NOMO-1 treated with DMSO at 0.1 percent for 48 hours (cell line): ENCODE data around the gene RNF41.

Source experiments
- DNase-seq: peaks from one replicate; lab custom pipeline; 2025; ENCODE audit not compliant: unreplicated experiment; lab: John Stamatoyannopoulos, UW

The RNF41 gene

DNA sequence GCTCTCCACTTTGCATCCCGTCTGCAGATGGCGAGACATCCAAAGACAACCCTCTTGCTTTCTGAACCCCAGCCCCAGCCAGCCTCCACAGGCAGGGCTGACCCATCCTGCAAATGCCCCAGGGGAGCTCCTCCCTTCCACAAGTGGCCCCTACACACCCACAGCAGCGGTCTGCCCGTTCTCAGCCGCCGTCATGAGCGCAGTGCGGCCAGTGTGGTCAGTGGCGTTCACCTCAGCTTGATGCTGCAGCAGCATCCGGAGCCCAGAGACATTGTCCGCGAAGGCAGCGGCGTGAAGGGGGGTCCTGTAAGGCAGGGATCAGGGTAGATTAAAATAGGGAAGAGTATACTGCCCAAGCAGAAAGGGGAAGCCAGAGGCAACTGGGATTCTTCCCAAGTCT is 22.8 kb upstream of the RNF41 start:
- no peak for DNase-seq

DNA sequence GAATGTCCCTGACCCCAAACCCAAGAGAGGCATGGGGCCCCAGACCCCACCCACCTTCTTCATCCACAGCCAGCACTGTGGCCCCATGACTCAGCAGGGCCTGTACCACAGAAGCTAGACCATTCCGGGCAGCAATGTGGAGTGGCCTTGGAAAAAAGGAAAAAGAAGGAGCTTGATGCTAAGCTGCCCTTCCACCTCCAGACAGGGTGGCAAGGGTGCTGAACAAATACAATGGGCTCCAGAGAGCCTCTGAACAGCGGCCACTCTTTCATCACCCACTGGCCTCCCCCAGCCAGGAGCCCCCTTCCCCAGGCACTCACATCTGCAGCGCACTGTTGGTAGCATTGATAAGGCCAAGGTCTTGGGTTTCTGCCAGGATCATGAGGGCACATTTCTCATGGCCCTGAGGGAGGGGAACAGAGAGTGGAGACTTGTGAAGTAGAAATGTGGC is 22.0 kb upstream of the RNF41 start:
- DNase-seq = no peak

DNA sequence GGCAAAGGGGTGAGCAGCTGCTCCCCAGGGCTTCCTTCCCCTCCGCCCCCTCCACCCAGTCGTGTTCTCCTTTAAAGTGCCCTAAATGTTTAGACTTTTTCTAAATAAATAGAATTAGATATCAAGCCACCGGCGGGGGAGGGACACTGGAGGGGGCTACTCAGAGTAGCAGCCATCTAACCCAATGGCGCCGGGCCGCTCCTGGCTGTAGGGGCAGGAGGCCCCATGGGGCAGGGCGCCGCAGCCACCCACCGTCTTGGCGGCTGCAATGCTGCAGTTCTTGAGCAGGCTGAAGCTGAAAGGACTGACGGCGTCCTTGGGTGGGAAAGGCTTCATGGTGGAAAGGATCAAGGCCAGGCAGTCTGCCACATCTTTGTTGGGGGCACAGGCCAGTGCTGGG is 21.3 kb upstream of the RNF41 start:
- DNase-seq = no peak

DNA sequence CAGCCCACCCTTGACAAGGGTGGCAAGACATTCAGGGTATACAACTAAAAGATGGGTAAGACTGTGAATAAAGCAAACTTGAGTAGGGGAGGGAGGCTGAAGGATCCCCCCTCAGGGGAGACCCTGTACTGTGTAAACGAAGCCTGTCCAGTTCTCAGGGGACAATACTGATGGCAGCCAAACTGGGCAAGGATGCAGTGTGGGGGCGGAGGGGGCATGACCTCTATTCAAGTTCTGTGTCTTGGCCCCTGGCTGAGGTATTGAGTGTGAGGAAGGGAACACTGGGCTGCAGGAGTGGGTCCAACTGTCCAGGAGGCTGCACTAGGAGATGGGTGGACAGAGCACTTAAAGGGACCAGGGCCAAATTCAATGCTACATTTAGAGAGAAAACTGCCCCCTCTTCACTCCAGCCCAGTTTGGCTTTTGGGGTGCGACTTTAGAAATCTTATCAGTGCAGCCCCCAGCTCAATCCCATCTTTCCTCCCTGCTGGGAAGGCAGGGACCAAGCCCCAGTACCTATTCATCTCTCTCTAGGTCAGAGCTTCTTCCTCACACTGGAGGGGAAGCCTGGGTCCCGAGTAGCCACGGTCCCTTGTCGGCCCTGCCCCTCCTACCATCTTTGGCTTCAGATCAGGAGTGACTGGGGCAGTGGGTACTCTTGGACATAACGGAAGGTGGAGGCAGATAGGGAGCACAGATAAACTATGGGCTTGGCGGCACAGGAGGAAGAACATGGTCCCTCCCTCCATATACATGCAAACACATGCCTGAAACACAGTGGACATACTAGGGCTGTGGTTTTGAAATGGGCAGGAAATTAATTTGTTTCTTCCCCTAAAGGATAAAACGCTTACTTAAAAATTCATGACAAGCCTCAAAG is 19.9 kb upstream of the RNF41 start:
- no peak for DNase-seq

DNA sequence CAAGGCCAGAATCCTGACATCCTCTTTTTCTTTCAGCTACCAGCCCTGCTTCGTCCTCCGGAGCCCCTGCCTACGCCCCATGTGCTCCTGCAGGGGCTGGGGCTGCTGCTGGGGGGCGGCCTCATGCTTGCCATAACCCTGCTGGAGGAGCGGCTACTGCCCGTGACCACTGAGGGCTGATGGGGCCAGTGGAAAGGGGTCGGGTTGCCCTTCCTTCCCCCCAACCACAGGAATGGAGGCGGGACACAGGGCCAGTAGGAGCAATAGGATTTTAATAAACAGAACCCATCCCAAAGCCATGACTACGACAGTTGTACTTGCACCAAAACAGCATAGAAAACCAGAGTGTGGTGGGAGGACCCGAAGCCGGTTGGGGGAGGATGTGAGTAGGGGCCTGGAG is 15.8 kb upstream of the RNF41 start:
- no peak for DNase-seq

DNA sequence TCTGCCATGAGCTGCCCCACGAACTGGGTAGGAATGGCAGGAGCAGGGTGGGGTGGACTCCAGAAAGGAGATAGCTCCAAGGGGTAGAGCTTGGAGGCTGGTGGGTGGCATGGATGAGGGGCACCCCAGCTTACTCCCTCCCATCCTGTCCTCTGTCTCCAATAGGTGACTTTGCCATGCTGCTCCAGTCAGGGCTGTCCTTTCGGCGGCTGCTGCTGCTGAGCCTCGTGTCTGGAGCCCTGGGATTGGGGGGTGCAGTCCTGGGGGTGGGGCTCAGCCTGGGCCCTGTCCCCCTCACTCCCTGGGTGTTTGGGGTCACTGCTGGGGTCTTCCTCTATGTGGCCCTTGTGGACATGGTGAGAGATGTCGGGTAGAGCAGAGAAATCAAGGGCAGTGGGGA is 15.3 kb upstream of the RNF41 start:
- DNase-seq = no peak

DNA sequence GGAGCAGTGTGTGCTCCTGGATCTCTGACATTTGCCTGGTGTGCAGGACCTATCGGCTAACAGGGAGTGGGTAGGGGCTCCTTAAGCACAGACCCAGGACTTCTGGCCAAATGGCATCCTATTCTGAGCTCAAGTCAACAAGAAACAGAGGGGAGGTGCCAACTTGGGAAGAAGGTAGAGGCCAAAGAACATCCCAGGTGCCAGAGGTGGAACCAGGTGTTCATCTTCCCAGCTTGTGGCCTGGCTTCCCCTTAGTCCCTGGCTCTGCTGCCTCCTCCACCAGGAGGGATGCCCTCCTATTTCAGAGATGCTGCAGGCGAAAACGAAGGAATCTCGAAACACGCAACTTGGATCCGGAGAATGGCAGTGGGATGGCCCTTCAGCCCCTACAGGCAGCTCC is 14.4 kb upstream of the RNF41 start:
- no peak for DNase-seq

DNA sequence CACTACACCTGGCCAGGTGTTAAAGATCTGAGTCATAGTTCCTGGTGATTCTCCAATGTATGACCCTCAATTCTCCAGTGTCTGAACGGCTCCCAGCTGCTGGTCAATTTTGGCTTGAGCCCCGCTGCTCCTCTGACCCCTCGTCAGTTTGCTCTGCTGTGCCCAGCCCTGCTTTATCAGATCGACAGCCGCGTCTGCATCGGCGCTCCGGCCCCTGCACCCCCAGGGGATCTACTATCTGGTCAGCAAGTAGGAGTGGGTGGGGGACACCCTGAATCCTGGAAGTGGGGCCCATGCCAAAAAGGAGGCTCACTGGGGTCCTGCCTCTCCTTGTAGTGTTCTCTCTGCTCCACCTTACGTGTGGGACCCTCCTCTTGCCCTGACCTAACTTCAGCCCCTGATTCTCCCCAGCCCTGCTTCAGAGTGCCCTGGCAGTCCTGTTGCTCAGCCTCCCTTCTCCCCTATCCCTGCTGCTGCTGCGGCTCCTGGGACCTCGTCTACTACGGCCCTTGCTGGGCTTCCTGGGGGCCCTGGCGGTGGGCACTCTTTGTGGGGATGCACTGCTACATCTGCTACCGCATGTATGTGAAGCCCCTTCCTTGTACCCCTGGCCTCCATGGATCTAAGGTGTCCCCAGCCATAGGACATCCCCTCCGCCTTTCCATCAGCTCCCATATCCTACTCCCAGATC is 13.2 kb upstream of the RNF41 start:
- DNase-seq = no peak

DNA sequence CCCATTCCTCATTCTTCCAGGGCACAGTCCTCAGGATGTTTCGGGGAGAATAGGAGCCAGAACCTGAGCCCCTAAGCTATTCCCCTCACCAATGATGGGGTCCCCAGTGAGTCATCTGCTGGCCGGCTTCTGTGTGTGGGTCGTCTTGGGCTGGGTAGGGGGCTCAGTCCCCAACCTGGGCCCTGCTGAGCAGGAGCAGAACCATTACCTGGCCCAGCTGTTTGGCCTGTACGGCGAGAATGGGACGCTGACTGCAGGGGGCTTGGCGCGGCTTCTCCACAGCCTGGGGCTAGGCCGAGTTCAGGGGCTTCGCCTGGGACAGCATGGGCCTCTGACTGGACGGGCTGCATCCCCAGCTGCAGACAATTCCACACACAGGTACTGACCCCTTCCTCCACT is 9.5 kb upstream of the RNF41 start:
- no peak for DNase-seq

DNA sequence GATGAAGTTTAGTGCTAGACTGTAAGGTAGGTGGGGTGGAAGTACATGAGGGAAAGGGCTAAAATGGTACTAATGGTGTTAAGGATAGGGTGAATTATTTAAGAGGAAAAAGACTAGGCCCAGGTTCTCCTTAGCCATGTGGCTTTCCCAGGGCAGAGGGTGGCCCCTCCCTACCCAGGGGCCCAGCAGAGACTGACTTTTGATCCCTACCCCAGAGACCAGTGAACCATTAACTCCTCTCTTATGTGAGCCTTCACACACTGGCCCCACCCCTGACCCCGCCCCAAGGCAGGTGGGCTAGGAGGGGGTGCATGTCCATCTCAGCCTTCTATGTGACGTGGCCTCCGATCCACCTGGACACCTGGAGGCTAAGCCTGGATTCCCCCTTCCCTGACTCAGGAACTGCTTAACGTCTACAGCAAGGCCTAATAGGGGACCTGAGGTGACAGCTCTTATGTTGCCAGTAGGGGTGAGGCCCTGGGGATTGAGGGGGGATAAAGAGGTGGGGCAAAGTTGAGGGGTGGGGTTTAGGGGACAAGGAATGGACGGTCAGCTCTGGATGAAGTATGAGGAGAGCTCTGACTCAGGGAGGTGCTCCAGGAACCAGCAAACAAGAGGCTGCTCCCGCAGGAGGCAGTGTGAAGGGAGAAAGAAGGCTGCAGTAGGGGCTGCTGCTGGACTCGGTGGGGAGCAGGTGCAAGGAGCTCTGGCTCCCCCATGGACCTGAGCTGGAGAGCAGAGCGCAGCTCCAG is 8.9 kb upstream of the RNF41 start:
- DNase-seq = no peak

DNA sequence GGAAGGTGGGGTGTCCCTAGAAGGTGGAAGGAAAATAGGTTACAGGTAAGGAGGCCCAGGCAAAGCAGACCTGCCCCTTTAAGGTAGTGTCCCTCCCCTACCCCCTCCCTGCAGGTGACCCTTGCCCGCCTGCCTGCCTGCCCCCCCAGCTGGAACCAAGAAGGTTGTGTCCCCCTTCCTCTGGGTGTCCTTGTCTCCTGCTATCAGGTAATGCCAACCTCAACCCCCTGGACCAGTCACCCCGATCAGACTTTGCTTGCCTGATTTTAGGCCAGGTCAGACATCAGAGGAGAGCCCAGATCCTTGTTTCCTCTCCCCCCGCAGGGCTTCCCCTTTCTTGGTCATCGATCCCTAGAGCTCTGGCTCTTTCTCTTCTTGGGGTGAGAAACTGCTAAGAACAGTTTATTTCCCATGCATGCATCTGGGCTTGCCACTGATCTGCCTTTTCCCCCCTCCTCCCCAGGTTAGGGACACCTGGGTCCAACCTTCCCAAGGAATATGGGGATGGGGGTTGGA is 8.3 kb upstream of the RNF41 start, which contains the start of gene SLC39A5:
TSS of gene SLC39A5 (plus strand) at position 136 of the 516 bp plus-strand sequence. CDS start 1,224 bp downstream, outside the sequence.
- DNase-seq = no peak

DNA sequence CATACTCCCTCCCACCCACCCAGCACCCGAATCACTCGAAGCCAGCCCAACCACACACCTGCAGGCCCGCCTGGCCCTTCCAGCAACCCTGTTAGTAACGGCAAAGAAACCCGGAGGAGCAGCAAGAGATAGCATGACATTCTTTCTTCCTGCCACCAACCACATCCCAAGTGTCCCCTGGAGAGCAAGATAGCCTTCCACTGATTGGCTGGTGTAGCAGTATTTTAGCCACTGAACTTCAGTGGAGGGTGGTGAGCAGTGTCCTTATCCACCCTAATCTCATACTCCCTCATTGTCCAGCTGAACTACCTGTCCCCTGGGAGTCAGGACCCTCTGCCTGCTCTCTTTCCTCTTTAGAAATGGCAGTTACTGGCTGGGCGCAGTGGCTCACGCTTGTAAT is 7.4 kb upstream of the RNF41 start:
- DNase-seq = no peak

DNA sequence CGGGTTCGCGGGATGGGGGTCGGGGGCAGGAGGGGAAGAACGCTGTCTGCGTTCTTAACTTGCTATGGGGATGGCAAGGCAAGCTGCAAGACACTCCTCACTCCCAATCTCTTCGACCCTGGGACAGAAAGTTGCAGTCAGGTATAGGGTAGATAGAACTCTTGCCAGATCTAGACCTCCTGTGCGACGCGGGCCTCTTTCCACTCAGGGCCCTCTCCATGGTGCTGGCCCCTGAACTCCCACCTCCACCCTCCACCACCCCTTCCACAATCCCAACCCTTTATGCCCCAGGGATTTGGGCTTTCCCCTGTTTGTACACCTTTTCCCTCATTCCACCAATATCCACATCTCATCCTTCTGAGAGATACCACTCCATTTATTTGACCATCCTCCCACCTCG is 3.2 kb upstream of the RNF41 start:
- DNase-seq = no peak

DNA sequence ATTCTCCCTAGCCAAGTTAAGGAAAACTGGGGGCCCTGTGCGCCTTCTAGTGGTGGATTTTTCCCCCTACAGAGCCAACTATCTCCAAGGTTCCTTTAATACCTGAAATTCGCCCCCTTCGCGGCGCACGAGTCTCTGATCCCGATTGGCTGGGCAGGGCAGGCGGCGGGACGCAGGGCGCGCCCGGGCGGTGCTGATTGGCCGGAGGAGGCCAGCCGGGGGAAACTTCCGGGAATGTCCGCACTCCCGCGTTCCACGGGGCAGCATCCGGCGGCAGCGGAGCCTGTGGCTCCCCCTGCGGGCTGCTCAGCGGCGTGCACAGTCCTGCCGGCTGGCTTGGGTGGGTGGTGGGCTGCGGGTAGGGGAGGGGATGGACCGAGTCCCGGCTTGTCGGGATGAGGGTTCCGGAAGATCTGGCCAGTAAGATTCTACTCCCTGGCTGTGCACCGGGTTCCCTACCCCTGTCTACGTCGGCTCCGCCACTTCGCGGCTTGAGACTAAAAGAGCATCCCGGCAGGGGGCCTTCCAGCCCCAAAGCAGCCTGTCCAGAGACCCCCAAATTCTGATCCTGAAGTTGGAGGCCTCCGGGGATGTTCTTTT is 2.5 kb upstream of the RNF41 start, which contains the start of gene NABP2:
TSS of gene NABP2 (plus strand) at position 241 of the 600 bp plus-strand sequence. CDS start 515 bp downstream, outside the sequence.
- peak; percentile 95 for DNase-seq

DNA sequence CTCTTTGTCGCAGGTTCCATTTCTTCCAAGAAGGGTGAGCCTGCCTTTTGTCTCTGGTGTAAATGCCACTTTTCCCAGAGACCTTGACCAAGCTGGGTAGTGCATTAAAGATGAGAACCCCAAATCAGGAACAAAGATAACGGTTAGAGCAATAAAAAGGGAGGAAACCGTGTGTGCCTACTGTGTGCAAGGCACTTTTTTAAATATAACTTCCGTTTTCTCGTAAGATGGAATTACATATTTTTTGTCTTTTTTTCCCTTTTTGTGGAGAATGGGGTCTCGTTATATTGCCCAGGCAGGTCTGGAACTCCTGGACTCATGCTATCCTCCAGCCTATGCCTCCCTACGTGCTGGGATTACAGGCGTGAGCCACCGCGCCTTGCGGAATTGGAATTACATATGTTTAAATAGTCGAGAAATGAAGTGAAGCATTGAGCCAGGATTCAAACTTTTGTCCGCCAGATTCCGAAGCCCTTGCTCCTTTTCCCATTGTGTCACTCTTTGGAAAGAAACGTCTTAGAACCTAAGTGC is 1.9 kb upstream of the RNF41 start:
- no peak for DNase-seq

DNA sequence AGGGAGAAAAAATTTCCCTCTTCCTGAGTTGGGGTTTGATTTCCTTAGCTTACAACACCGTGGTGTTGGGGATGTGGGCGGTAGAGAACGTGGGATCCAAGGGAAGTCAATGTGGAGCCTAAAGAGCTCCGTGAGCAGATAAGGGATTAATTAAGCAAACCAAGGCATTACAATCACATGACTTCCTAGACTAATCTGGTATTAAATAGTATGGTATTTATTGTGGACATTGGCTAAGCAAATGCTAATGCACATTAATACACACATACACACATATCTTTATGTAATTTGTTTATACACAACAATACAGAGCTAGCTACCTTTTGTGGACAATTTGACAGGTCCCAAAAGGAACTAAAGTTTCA is 791 bp upstream of the RNF41 start:
- DNase-seq = no peak

DNA sequence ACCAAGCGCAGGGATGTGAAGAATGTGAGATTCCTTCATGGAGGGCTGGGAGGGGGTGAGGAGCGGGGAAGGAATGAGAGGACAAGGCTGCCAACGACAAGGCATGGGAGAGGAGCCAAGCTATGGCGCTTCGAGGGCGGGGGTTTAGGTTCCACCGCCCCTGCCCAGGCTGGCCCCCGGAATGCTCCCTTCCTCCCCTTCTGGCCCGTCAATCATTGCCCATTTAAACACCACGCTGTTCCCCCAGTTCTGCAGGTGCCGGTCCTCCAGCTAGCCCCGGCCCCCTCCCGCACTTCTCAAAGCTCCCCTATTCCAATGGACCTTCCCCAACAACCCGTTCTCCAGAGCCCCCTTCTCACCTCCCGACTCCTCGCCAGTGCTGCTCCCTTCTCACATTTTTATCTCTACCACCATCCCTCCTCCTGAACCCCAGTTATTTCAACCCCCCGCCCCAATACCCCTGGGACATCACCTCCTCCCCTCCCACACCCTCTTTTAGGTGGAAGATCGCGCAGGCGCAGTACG is 428 bp downstream of the RNF41 start:
- no peak for DNase-seq

DNA sequence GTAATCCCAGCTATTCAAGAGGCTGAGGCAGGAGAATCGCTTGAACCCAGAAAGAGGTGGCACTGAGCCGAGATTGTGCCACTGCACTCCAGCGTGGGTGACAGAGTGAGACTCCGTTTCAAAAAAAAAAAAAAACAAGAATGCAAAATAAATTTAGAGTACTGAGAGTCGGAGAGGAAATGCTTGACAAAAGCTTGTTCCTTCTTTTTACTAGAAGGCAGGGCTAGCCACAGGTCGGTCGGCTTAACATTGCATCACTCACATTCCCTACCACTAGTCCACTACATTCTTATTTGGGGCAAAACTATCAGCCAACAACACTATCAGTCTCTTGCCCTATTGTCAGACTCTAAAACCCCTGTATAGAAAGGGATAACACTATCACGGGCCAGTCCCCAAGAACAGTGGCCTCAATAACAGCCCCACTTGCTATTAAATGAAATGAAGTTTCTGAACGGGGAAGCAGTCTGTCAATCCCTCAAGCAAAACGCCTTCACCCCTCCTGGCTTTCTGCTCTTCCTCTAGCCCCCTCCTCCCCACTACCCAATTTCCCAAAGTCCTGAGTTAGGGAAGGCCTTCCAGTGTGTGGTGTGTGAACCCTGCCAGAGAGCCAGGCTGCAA is 1.0 kb downstream of the RNF41 start:
- DNase-seq = peak; percentile 91

DNA sequence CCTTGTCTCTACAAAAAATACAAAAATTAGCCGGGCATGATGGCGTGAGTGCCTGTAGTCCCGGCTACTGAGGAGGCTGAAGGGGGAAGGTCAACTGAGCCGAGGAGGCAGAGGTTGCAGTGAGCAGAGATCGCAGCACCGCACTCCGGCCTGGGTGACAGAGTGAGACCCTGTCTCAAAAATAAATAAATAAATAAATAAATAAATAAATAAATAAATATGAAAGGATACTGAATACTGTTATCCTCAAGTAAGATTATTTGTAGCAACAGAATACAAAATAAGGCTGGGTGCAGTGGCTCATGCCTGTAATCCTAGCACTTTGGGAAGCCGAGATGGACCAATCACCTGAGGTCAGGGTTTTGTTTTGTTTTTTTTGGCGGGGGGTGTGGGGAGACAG is 1.9 kb downstream of the RNF41 start:
- no peak for DNase-seq

DNA sequence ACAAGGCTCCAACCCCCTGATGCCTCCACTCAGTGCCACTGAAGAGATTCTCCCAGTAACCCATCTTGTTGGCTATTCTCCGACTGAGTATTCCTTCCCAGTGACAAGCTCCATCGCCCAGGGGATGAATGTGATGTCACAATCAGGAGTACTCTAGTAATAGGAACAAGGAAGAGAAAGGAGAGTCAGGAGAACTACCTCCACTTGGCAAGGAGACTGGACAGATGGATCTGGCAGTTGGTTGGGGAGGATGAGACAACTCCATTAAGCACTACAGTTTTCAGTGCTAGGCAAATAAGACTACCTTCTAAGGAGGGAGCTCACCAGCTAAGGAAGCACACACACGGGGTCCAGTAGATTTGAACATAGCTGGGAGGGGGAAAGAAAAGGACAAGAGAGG is 5.3 kb downstream of the RNF41 start:
- DNase-seq = no peak
